Nephron (organoid): Measurements from ENCODE around the gene CASK.

Experiments used
- H3K27ac Mint-ChIP-seq, 3 experiments: 2 replicates each; pipeline ENCODE4 v1.8.0; 2020; ENCODE audit warnings: mixed read lengths in 3 of 3, mild to moderate bottlenecking in 2 of 3, moderate library complexity in 1 of 3
- H3K27me3 Mint-ChIP-seq: 2 replicates; pipeline ENCODE4 v1.8.0; 2021; ENCODE audit warnings: low read depth, mild to moderate bottlenecking, moderate library complexity, mixed read lengths
- H3K36me3 Mint-ChIP-seq: 2 replicates; pipeline ENCODE4 v1.8.0; 2020; ENCODE audit warnings: low read depth, mixed read lengths
- H3K4me1 Mint-ChIP-seq: 2 replicates; pipeline ENCODE4 v1.8.0; 2020; ENCODE audit warnings: mixed read lengths
- H3K4me3 Mint-ChIP-seq, 3 experiments: 2 replicates each; pipeline ENCODE4 v1.8.0; 2020; ENCODE audit warnings: mild to moderate bottlenecking in 3 of 3, mixed read lengths in 3 of 3, moderate library complexity in 2 of 3
- H3K9me3 Mint-ChIP-seq: 2 replicates; pipeline ENCODE4 v1.8.0; 2020; ENCODE audit warnings: mixed read lengths
- CTCF ChIP-seq, 3 experiments: fragments of 200-600 bp; sonication (generic); IDR thresholded peaks; one replicate each; pipeline ENCODE4 v1.5.0; 2021; ENCODE audit warnings: antibody characterized with exemption in 3 of 3; ENCODE audit not compliant: unreplicated experiment in 3 of 3

The CASK gene

GRCh38 chrX:41708486-41708885 is 214.9 kb downstream of the CASK start:
- Mint-ChIP-seq H3K4me3 (no peak overlapping the region), H3K27me3 (no peaks in the 10 kb centered on the region), H3K27ac (no peak overlapping the region), H3K4me1 (no peaks in the 10 kb centered on the region), H3K9me3 (no peaks in the 10 kb centered on the region), H3K36me3 (no peaks in the 10 kb centered on the region)
- no peak for TF ChIP-seq CTCF (IDR thresholded peaks at IDR 0.05; ENCODE audit: unreplicated experiment in 3 of 3)

- no peak overlapping the region for H3K4me3 Mint-ChIP-seq
- H3K27me3 Mint-ChIP-seq, result no peaks in the 10 kb centered on the region
- no peak overlapping the region for H3K27ac Mint-ChIP-seq
- no peaks in the 10 kb centered on the region for H3K9me3 Mint-ChIP-seq
- no peak for TF ChIP-seq CTCF (IDR thresholded peaks at IDR 0.05; ENCODE audit: unreplicated experiment in 3 of 3)
- H3K36me3 Mint-ChIP-seq, result no peaks in the 10 kb centered on the region
- no peaks in the 10 kb centered on the region for H3K4me1 Mint-ChIP-seq
Measured at GRCh38 chrX:41707218-41707617, 216.1 kb downstream of the CASK start.

GRCh38 chrX:41705680-41706374 is 217.5 kb downstream of the CASK start:
- no peaks in the 10 kb centered on the region for H3K27me3 Mint-ChIP-seq
- TF ChIP-seq CTCF (IDR thresholded peaks at IDR 0.05; ENCODE audit: unreplicated experiment in 3 of 3), result no peak
- peaks cover 3% of the 10 kb centered on the region for H3K36me3 Mint-ChIP-seq
- no peaks in the 10 kb centered on the region for H3K4me1 Mint-ChIP-seq
- H3K4me3 Mint-ChIP-seq, result no peak overlapping the region
- H3K9me3 Mint-ChIP-seq, result no peaks in the 10 kb centered on the region
- H3K27ac Mint-ChIP-seq, result no peak overlapping the region

- H3K36me3 Mint-ChIP-seq, result peaks cover 3% of the 10 kb centered on the region
- no peaks in the 10 kb centered on the region for H3K9me3 Mint-ChIP-seq
- H3K4me1 Mint-ChIP-seq, result no peaks in the 10 kb centered on the region
- H3K27me3 Mint-ChIP-seq, result no peaks in the 10 kb centered on the region
- no peak overlapping the region for H3K4me3 Mint-ChIP-seq
- no peak overlapping the region for H3K27ac Mint-ChIP-seq
- TF ChIP-seq CTCF (IDR thresholded peaks at IDR 0.05; ENCODE audit: unreplicated experiment in 3 of 3), result no peak
Measured at GRCh38 chrX:41705042-41705441, 218.3 kb downstream of the CASK start.

- Mint-ChIP-seq H3K27me3 (no peaks in the 10 kb centered on the region), H3K27ac (no peak overlapping the region), H3K4me3 (no peak overlapping the region), H3K36me3 (peaks cover 3% of the 10 kb centered on the region), H3K4me1 (no peaks in the 10 kb centered on the region), H3K9me3 (no peaks in the 10 kb centered on the region)
- TF ChIP-seq CTCF (IDR thresholded peaks at IDR 0.05; ENCODE audit: unreplicated experiment in 3 of 3), result no peak
Measured at GRCh38 chrX:41703574-41704029, 219.8 kb downstream of the CASK start.

GRCh38 chrX:41695426-41695825 is 227.9 kb downstream of the CASK start:
- no peak for TF ChIP-seq CTCF (IDR thresholded peaks at IDR 0.05; ENCODE audit: unreplicated experiment in 3 of 3)
- H3K27me3 Mint-ChIP-seq, result no peaks in the 10 kb centered on the region
- H3K4me3 Mint-ChIP-seq, result no peak overlapping the region
- H3K36me3 Mint-ChIP-seq, result peaks cover 10% of the 10 kb centered on the region
- no peak overlapping the region for H3K27ac Mint-ChIP-seq
- H3K9me3 Mint-ChIP-seq, result peaks cover 2% of the 10 kb centered on the region
- H3K4me1 Mint-ChIP-seq, result no peaks in the 10 kb centered on the region
